OCI-LY7 (cell line): Measurements from ENCODE around the gene PCBP3. TPM values are rescaled to one million over a fixed set of nuclear protein-coding genes. Genes with fewer than 3 reads are reported as not detected.
"Not testable (repeated sequence)": the region's sequence is repeated elsewhere in the genome, so short reads cannot be mapped to it uniquely, and the experiment has no call there.

Experiments
- BruUV-seq: library from RNA; stranded (reverse); fragments of 400-500 nt; replicated peaks from 2 replicates; lab custom pipeline; 2021; lab: Mats Ljungman, UMichigan
- CTCF ChIA-PET: fragments of 300-600 bp; sonication (Branson Sonifier 250); formaldehyde crosslinking; loops from one replicate; lab custom pipeline; 2022; ENCODE audit warnings: antibody characterized with exemption; ENCODE audit not compliant: unreplicated experiment; lab: Charles Lee
- POLR2A ChIA-PET: fragments of 300-600 bp; sonication (Branson Sonifier 250); formaldehyde crosslinking; loops from one replicate; lab custom pipeline; 2022; ENCODE audit warnings: antibody characterized with exemption; lab: Charles Lee
- DNase-seq: peaks from one replicate; pipeline ENCODE4 v3.0.0-alpha.2; 2015; ENCODE audit warnings: low spot score
- H2AFZ ChIP-seq: fragments of 200-600 bp; sonication (generic), shearing (Covaris generic); 2 replicates; pipeline ENCODE4 v1.6.1; 2014; ENCODE audit warnings: mild to moderate bottlenecking, antibody characterized with exemption, low read length, moderate library complexity
- H3K27ac ChIP-seq: fragments of 200-600 bp; sonication (generic); 2 replicates; pipeline ENCODE4 v1.5.1; 2014; ENCODE audit warnings: mixed run types, low read depth, mild to moderate bottlenecking, moderate library complexity, low read length, inconsistent platforms; ENCODE audit not compliant: poor library complexity, severe bottlenecking
- H3K36me3 ChIP-seq: fragments of 200-600 bp; sonication (generic); 2 replicates; pipeline ENCODE4 v1.6.1; 2014; ENCODE audit warnings: mild to moderate bottlenecking, antibody characterized with exemption, low read length, moderate library complexity, mixed read lengths; ENCODE audit not compliant: insufficient read depth
- H3K4me1 ChIP-seq: fragments of 200-600 bp; sonication (generic); 2 replicates; pipeline ENCODE4 v1.5.1; 2014; ENCODE audit warnings: mild to moderate bottlenecking, low read length; ENCODE audit not compliant: insufficient read depth, poor library complexity, severe bottlenecking
- H3K4me2 ChIP-seq: fragments of 200-600 bp; sonication (generic); 2 replicates; pipeline ENCODE4 v1.6.1; 2014; ENCODE audit warnings: mild to moderate bottlenecking, low read length
- H3K4me3 ChIP-seq: fragments of 200-600 bp; sonication (generic); 2 replicates; pipeline ENCODE4 v1.5.1; 2014; ENCODE audit warnings: mild to moderate bottlenecking, low read depth, low read length; ENCODE audit not compliant: poor library complexity, severe bottlenecking
- H3K79me2 ChIP-seq: fragments of 200-600 bp; sonication (generic); 2 replicates; pipeline ENCODE4 v1.6.1; 2016; ENCODE audit warnings: low read depth, mild to moderate bottlenecking, low read length, moderate library complexity, mixed read lengths; ENCODE audit not compliant: insufficient read depth
- H3K9me2 ChIP-seq: fragments of 200-600 bp; sonication (generic); 2 replicates; pipeline ENCODE4 v1.6.1; 2016; ENCODE audit warnings: mild to moderate bottlenecking, low read length, mixed read lengths; ENCODE audit not compliant: insufficient read depth
- H3K9me3 ChIP-seq: fragments of 200-600 bp; sonication (generic); 2 replicates; pipeline ENCODE4 v1.6.1; 2014; ENCODE audit warnings: mild to moderate bottlenecking, mixed run types, low read length, mixed read lengths
- H4K20me1 ChIP-seq: fragments of 200-600 bp; sonication (generic); 2 replicates; pipeline ENCODE4 v1.6.1; 2014; ENCODE audit warnings: mild to moderate bottlenecking, antibody characterized with exemption, low read length, moderate library complexity, mixed read lengths; ENCODE audit not compliant: insufficient read depth
- EZH2phosphoT487 ChIP-seq: fragments of 200-600 bp; sonication (generic); IDR thresholded peaks from 2 replicates; pipeline ENCODE4 v1.6.1; 2018; ENCODE audit warnings: low read depth, borderline replicate concordance, mild to moderate bottlenecking, mixed run types, antibody characterized with exemption, low read length, moderate library complexity, mixed read lengths
- intact Hi-C: fragments of 100-400 bp; cut with micrococcal nuclease; formaldehyde crosslinking; loops from one replicate; pipeline ENCODE4 v1.10.0; 2022; ENCODE audit not compliant: unreplicated experiment
- total RNA-seq, 2 experiments: library from RNA; depleted of rRNA in 1 of 2; stranded (reverse); fragments of >200 nt in 1 of 2; shearing (Covaris generic) in 1 of 2; gene quantifications; 2 replicates each; pipeline ENCODE4 v1.2.3, GENCODE V29; 2014 to 2022
- TF ChIP-seq, protein P1 (sequence below): fragments of 200-600 bp; sonication (generic); conservative IDR thresholded peaks from 2 replicates; pipeline ENCODE4 v1.5.1; 2014; ENCODE audit warnings: mild to moderate bottlenecking, antibody characterized with exemption, low read length, moderate library complexity, mixed read lengths

Gene PCBP3
- total RNA-seq, 2 experiments from 2014 or later = 0.61 TPM; not detected in 1

DNA sequence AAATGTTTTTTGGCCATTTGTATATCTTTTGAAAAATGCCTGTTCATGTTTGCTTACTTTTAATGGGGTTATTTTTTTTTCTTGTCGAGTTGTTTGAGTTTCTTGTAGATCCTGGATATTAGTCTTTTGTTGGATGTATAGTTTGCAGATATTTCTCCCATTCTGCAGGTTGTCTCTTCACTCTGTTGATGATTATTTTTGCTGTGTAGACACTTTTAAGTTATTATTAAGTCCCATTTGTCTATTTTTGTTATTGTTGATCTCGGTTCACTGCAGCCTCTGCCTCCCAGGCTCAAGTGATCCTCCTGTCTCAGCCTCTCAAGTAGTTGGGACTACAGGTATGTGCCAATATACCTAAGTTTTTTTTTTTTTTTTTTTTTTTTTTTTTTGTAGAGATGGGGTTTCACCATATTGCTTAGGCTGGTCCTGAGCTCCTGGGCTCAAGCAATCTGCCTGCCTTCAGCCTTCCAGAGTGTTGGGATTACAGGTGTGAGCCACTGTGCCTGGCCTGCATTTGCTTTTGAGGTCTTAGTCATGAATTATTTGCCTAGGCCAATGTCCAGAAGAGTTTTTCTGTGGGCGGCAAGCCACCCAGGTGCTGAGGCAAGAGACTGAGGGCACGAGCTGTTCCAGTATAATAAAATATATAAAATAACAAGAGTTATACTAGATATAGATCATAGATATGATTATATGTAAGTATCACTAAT lies 18.5 kb downstream of the PCBP3 start:
- H3K9me2 ChIP-seq, CTCF ChIA-PET, H3K27ac ChIP-seq, H3K36me3 ChIP-seq, POLR2A ChIA-PET, H3K4me1 ChIP-seq, H3K79me2 ChIP-seq, intact Hi-C loops, H3K4me2 ChIP-seq, DNase-seq, BruUV-seq, H3K4me3 ChIP-seq, H2AFZ ChIP-seq, H3K9me3 ChIP-seq, H4K20me1 ChIP-seq: not testable (repeated sequence)

DNA sequence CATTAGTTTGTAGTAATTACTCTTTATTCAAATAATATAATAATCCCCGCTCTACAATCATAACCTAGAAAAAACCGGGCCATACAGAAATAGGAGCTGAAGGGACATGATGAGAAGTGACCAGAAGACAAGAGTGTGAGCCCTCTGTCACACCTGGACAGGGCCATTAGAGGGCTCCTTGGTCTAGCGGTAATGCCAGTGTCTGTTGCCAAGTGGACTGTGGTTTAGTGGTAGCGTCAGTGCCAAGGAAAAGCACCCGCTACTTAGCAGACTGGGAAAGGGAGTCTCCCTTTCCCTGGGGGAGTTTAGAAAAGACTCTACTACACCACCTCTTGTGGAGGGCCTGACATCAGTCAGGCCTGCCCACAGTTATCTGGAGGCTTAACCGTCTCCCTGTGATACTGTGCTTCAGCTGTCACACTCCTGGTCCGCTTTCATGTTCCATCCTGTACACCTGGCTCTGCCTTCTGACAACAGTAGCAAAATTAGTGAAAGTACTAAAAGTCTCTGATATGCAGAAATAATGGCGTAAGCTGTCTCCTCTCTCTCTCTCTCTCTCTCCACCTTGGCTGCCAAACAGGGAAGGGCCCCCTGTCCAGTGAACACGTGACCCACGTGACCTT lies 19.2 kb downstream of the PCBP3 start:
- H3K79me2 ChIP-seq, CTCF ChIA-PET, H3K4me1 ChIP-seq, H3K4me2 ChIP-seq, BruUV-seq, H3K9me3 ChIP-seq, H3K9me2 ChIP-seq, POLR2A ChIA-PET, H3K36me3 ChIP-seq, H2AFZ ChIP-seq, intact Hi-C loops, H3K27ac ChIP-seq, DNase-seq, H3K4me3 ChIP-seq, H4K20me1 ChIP-seq: not testable (repeated sequence)

DNA sequence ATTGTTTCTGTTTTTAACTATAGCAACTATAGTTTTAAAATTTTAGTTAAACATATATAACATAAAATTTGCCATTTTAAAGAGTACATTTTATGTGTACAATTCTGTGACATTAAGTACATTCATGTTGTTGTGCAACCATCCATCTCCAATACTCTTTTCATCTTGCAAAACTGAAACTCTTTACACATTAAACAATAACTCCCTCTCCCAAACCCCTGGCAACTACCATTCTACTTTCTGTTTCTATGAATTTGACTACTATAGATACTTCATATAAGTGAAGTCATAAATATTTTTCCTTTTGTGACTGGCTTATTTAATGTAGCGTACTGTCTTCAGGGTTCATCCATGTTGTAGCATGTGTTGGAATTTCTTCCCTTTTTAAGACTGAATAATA lies 25.9 kb downstream of the PCBP3 start:
- DNase-seq = no peak
- no peaks in the 10 kb centered on the region for H3K4me1 ChIP-seq
- intact Hi-C loops = no loop called here
- H3K36me3 ChIP-seq = no peaks in the 10 kb centered on the region
- ChIA-PET POLR2A (no interaction called here), CTCF (no interaction called here)
- no peaks in the 10 kb centered on the region for H4K20me1 ChIP-seq
- no peaks in the 10 kb centered on the region for H3K9me2 ChIP-seq
- no peaks in the 10 kb centered on the region for H3K79me2 ChIP-seq
- H3K9me3 ChIP-seq = no peaks in the 10 kb centered on the region
- no peak for TF ChIP-seq EZH2phosphoT487
- TF ChIP-seq, protein P1, sequence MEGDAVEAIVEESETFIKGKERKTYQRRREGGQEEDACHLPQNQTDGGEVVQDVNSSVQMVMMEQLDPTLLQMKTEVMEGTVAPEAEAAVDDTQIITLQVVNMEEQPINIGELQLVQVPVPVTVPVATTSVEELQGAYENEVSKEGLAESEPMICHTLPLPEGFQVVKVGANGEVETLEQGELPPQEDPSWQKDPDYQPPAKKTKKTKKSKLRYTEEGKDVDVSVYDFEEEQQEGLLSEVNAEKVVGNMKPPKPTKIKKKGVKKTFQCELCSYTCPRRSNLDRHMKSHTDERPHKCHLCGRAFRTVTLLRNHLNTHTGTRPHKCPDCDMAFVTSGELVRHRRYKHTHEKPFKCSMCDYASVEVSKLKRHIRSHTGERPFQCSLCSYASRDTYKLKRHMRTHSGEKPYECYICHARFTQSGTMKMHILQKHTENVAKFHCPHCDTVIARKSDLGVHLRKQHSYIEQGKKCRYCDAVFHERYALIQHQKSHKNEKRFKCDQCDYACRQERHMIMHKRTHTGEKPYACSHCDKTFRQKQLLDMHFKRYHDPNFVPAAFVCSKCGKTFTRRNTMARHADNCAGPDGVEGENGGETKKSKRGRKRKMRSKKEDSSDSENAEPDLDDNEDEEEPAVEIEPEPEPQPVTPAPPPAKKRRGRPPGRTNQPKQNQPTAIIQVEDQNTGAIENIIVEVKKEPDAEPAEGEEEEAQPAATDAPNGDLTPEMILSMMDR = no peak
- BruUV-seq = no TSS peak
- H2AFZ ChIP-seq = no peak overlapping the region
- H3K4me2 ChIP-seq = no peak overlapping the region
- H3K27ac ChIP-seq = no peak overlapping the region
- no peak overlapping the region for H3K4me3 ChIP-seq
